Measurements from ENCODE around the gene FABP3.

- TF ChIP-seq EZH2 (IDR thresholded peaks at IDR 0.05; ENCODE audit: insufficient read depth, poor library complexity, severe bottlenecking) = no peak
- no peak for TF ChIP-seq EZH2phosphoT487 (IDR thresholded peaks at IDR 0.05; ENCODE audit: insufficient read depth, low read depth)
Observed at GRCh38 chr1:31381394-31382294, 8.8 kb upstream of the FABP3 start.

All from GM23248 (cell line).